Transverse colon (tissue), 4 donors: ENCODE results near the gene OSBP. TPM values are rescaled to one million over a fixed set of nuclear protein-coding genes. Genes with fewer than 3 reads are reported as not detected.

ENCODE experiments used
- DNase-seq: peaks from one replicate; pipeline ENCODE4 v3.0.0-alpha.2; 2019
- H3K27ac ChIP-seq, 4 donors: fragments of 200-600 bp; sonication (generic); 2 replicates each; pipeline ENCODE4 v1.5.1; 2016 to 2018; ENCODE audit warnings: inconsistent platforms in 4 of 4
- H3K27me3 ChIP-seq: fragments of 200-600 bp; sonication (generic); 2 replicates; pipeline ENCODE4 v1.5.1; 2017; ENCODE audit warnings: inconsistent platforms
- H3K36me3 ChIP-seq, 4 donors: fragments of 200-600 bp; sonication (generic); 2 replicates each; pipeline ENCODE4 v1.5.1; 2017 to 2019; ENCODE audit warnings: inconsistent platforms in 4 of 4
- H3K4me1 ChIP-seq, 4 donors: fragments of 200-600 bp; sonication (generic); 2 replicates each; pipeline ENCODE4 v1.5.1; 2017 to 2020; ENCODE audit warnings: inconsistent platforms in 4 of 4
- H3K4me3 ChIP-seq, 4 donors: fragments of 200-600 bp; sonication (generic); 1 replicate in 1 of 4; 2 replicates in 3 of 4; pipeline versions ENCODE4 v1.5.1 to v1.6.1; 2017 to 2019; ENCODE audit warnings: inconsistent platforms in 4 of 4
- H3K9me3 ChIP-seq, 2 donors: fragments of 200-600 bp; sonication (generic); 2 replicates each; pipeline ENCODE4 v1.5.1; 2017 to 2019; ENCODE audit warnings: inconsistent platforms in 2 of 2
- CTCF ChIP-seq, 5 experiments: fragments of 200-600 bp in 3 of 5; fragments of 450-650 bp in 2 of 5; sonication (generic) in 3 of 5; IDR thresholded peaks; 1 replicate in 2 of 5; 2 replicates in 3 of 5; pipeline ENCODE4 v1.5.1; 2016 to 2017; ENCODE audit warnings: antibody characterized with exemption in 5 of 5, inconsistent platforms in 3 of 5, mild to moderate bottlenecking in 2 of 5, moderate library complexity in 1 of 5
- EP300 ChIP-seq: sonication (generic); formaldehyde crosslinking; IDR thresholded peaks from one replicate; pipeline ENCODE4 v1.6.1; 2017; ENCODE audit warnings: antibody characterized with exemption, low read depth
- POLR2A ChIP-seq: fragments of 450-650 bp; IDR thresholded peaks from one replicate; pipeline ENCODE4 v1.6.1; 2016; ENCODE audit warnings: antibody characterized with exemption, mild to moderate bottlenecking, moderate library complexity
- POLR2AphosphoS5 ChIP-seq, 3 donors: sonication (generic); formaldehyde crosslinking; IDR thresholded peaks; one replicate each; pipeline ENCODE4 v1.6.1; 2016; ENCODE audit warnings: antibody characterized with exemption in 3 of 3
- WGBS, 2 donors: methylation state at CpG; one replicate each; pipeline ENCODE4 v1.1.5; 2018; ENCODE audit warnings: low coverage in 1 of 2; 5-methylcytosine and 5-hydroxymethylcytosine counted together
- in situ Hi-C, 4 donors: fragments of 200-750 bp; cut with MboI; loops; one replicate each; pipeline versions ENCODE4 v1.15.0 to v1.15.1; 2017; ENCODE audit warnings: low sequenced_read_pairs in 3 of 4, low pct_ligation_motif_present in 1 of 4, low pct_unique_long_range_greater_than_20kb in 1 of 4
- intact Hi-C: fragments of 100-400 bp; cut with DNase I; formaldehyde crosslinking; loops from one replicate; pipeline ENCODE4 v1.15.1; 2023; ENCODE audit warnings: low total_unique reads
- total RNA-seq, 4 donors: library from RNA; depleted of rRNA; stranded (reverse); fragments of >200 nt; gene quantifications; one replicate each; pipeline ENCODE4 v1.1.0, GENCODE V29; 2016

OSBP gene
- total RNA-seq, 4 donors from 2014 or later, result 27.7 to 59.1 (median 47.2) TPM

DNA sequence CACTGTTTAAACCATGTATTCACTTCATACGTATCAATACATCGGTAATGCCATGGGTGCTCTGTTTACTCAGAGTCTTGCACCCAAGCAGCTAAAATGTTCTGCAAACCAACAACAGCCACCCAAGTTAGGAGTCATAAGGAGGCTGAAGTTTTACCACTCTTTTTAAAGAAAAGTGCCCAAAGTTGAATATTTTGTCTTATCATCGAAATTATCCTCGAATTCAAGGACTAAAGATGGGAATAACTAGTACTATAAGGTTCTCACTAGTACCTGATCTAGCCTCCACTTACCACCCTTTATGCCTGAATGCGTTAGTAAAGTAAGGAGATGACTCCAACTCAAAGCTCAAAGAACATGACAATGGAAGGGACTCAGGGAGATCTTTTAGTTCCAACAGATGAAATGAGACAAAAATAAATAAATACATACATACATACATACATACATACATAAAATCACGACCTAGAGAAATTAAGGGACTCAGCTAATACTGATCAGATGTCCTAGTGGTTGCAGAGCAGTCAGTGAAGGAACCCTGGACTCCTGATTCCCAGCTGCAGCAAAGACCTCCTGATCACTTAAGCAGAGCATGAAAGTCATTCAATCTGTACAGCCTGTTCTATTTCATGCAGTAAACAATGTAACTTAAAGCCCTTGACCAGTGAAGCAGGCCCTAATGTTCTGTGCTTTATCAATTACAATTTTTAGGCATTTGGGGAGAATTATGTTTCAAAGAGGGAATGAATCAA, 7.7 kb downstream of the OSBP start:
- peaks cover 12 to 23% (median 16%) of the 10 kb centered on the region in 4 donors for H3K4me1 ChIP-seq
- H3K9me3 ChIP-seq, result no peaks in the 10 kb centered on the region
- H3K36me3 ChIP-seq, result peaks cover 0 to 61% (median 28%) of the 10 kb centered on the region in 4 donors
- no peak overlapping the region for H3K4me3 ChIP-seq
- no peak overlapping the region for H3K27ac ChIP-seq
- 91 to 94% methylated on average over 6 of the region's 6 CpGs for WGBS, 2 donors
- intact Hi-C loops (no loop called here), in situ Hi-C loops (no loop called here)
- no peaks in the 10 kb centered on the region for H3K27me3 ChIP-seq
- TF ChIP-seq POLR2AphosphoS5 (IDR thresholded peaks at IDR 0.05) (no peak), EP300 (no peak), CTCF (IDR thresholded peaks at IDR 0.05) (no peak), POLR2A (no peak)
- no peak for DNase-seq

DNA sequence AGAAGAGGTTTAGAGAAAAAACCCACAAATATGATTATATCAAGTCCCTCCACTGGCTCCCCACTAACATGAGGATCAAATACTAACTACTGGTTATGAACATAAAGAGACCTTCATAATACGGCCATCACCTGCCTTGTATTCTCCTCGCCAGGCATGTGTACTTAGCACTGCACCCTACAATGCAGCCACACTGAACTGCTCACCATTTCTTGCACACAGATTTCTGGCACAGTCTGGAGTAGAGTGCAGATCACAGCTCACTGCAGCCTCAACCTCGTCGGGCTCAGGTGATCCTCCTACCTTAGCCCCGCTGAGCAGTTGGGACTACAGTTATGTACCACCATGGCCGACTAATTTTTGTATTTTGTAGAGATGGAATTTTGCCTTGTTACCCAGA, 13.1 kb downstream of the OSBP start:
- in situ Hi-C loops, result no loop called here
- Histone ChIP-seq H3K27ac (no peak overlapping the region), H3K9me3 (no peaks in the 10 kb centered on the region), H3K36me3 (peaks cover 0 to 65% (median 36%) of the 10 kb centered on the region in 4 donors), H3K27me3 (no peaks in the 10 kb centered on the region), H3K4me1 (no peaks in the 10 kb centered on the region), H3K4me3 (no peak overlapping the region)
- TF ChIP-seq EP300 (no peak), POLR2A (no peak), POLR2AphosphoS5 (IDR thresholded peaks at IDR 0.05) (no peak), CTCF (IDR thresholded peaks at IDR 0.05) (no peak)
- DNase-seq, result no peak
- WGBS, 2 donors, result 80 to 95% methylated on average over 1 to 6 of the region's 6 CpGs
- intact Hi-C loops, result no loop called here

DNA sequence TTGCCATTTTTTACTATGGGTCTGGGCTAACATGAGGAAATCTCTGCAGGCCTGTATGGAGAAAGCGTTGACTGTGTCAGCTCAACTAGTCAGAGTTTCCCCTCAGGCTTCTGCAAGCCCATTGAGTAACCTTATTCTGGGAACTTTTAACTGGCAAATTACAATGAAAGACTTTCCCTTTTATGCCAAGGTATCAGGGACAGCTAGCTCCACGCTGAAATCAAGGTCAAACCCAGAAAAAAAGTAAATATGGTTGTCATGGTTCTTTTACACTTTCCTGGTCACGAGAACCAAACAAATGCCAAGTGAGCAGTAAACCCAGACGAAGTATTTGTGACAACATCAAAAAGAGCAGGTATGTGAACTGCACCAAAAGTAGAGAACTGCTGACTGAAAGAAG, 13.8 kb downstream of the OSBP start:
- Histone ChIP-seq H3K27ac (no peak overlapping the region), H3K36me3 (peaks cover 0 to 59% (median 33%) of the 10 kb centered on the region in 4 donors), H3K27me3 (no peaks in the 10 kb centered on the region), H3K4me3 (no peak overlapping the region), H3K4me1 (no peaks in the 10 kb centered on the region), H3K9me3 (no peaks in the 10 kb centered on the region)
- in situ Hi-C loops (no loop called here), intact Hi-C loops (no loop called here)
- no peak for DNase-seq
- WGBS, 2 donors, result 73 to 87% methylated on average over 3 to 4 of the region's 4 CpGs
- TF ChIP-seq POLR2A, result no peak
- no peak for TF ChIP-seq EP300
- no peak for TF ChIP-seq POLR2AphosphoS5 (IDR thresholded peaks at IDR 0.05)
- TF ChIP-seq CTCF (IDR thresholded peaks at IDR 0.05), result no peak

DNA sequence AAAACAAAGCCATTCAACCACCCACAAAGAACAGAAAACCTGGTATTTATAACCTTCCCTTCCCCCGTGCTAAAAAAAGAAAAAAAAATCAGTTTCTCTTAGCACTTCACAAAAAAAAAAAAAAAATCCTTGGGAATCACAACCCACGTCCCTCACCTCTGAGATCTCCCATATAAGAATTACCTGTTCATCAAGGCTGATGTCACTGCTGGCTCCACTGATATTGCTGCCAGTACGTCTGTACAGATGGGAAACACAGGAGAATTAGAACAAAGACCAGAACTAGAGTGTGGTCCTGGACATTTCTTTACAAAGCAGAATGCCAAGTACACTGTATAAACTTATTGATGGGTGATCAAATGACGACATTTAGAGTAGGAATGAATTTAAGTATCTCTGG, 14.9 kb downstream of the OSBP start:
- H3K9me3 ChIP-seq, result no peaks in the 10 kb centered on the region
- no peak overlapping the region for H3K27ac ChIP-seq
- no peak overlapping the region for H3K4me3 ChIP-seq
- H3K27me3 ChIP-seq, result no peaks in the 10 kb centered on the region
- WGBS, 2 donors, result 79 to 89% methylated on average over 3 to 4 of the region's 4 CpGs
- DNase-seq, result no peak
- no peaks in the 10 kb centered on the region for H3K4me1 ChIP-seq
- TF ChIP-seq POLR2A (no peak), CTCF (IDR thresholded peaks at IDR 0.05) (no peak), POLR2AphosphoS5 (IDR thresholded peaks at IDR 0.05) (no peak), EP300 (no peak)
- intact Hi-C loops, result no loop called here
- peaks cover 0 to 58% (median 31%) of the 10 kb centered on the region in 4 donors for H3K36me3 ChIP-seq
- in situ Hi-C loops, result no loop called here
